Stimulated activated CD8-positive, alpha-beta memory T cell treated with anti-CD3 and anti-CD28 coated beads, Interleukin-15, amount 100 ng/mL, for 48 hours (primary cell): ENCODE results near the gene MYO5A.

Source experiments
- DNase-seq, 2 donors: peaks; one replicate each; pipeline ENCODE4 v3.0.0-alpha.2; 2020; ENCODE audit warnings: low read depth in 2 of 2

MYO5A gene

GRCh38 chr15:52362497-52362896 lies 166.2 kb downstream of the MYO5A start:
- DNase-seq = no peak

- DNase-seq = no peak
Measured at GRCh38 chr15:52361975-52362494, 166.6 kb downstream of the MYO5A start.

GRCh38 chr15:52361494-52361893 lies 167.2 kb downstream of the MYO5A start:
- no peak for DNase-seq

GRCh38 chr15:52360229-52361203 lies 168.2 kb downstream of the MYO5A start:
- DNase-seq = no peak

- no peak for DNase-seq
Measured at GRCh38 chr15:52359722-52360121, 169.0 kb downstream of the MYO5A start.

GRCh38 chr15:52357949-52358348 lies 170.7 kb downstream of the MYO5A start:
- DNase-seq = no peak

- DNase-seq = no peak
Measured at GRCh38 chr15:52352086-52352485, 176.6 kb downstream of the MYO5A start.

- no peak for DNase-seq
Measured at GRCh38 chr15:52351206-52351908, 177.3 kb downstream of the MYO5A start.

- no peak for DNase-seq
Measured at GRCh38 chr15:52350423-52350822, 178.3 kb downstream of the MYO5A start.

GRCh38 chr15:52349052-52349700 lies 179.5 kb downstream of the MYO5A start:
- DNase-seq = no peak

GRCh38 chr15:52348056-52348745 lies 180.5 kb downstream of the MYO5A start:
- no peak for DNase-seq

- no peak for DNase-seq
Measured at GRCh38 chr15:52344592-52344991, 184.1 kb downstream of the MYO5A start.

- DNase-seq = no peak
Measured at GRCh38 chr15:52343831-52344230, 184.8 kb downstream of the MYO5A start.

GRCh38 chr15:52340093-52340492 lies 188.6 kb downstream of the MYO5A start:
- no peak for DNase-seq

GRCh38 chr15:52338891-52339290 lies 189.8 kb downstream of the MYO5A start:
- no peak for DNase-seq

- no peak for DNase-seq
Measured at GRCh38 chr15:52338058-52338457, 190.6 kb downstream of the MYO5A start.

- no peak for DNase-seq
Measured at GRCh38 chr15:52337198-52337853, 191.4 kb downstream of the MYO5A start.

- no peak for DNase-seq
Measured at GRCh38 chr15:52336529-52336928, 192.2 kb downstream of the MYO5A start.

GRCh38 chr15:52334491-52335160 lies 194.1 kb downstream of the MYO5A start:
- no peak for DNase-seq

- peak; percentile 26 to 42 for DNase-seq
Measured at GRCh38 chr15:52331490-52332240, 197.0 kb downstream of the MYO5A start.
